H54 (cell line): ENCODE measurements around the gene BPI.
"Not testable (repeated sequence)": the region's sequence is repeated elsewhere in the genome, so short reads cannot be mapped to it uniquely, and the experiment has no call there.

ENCODE experiments used
- DNase-seq: peaks from one replicate; pipeline ENCODE4 v3.0.0; 2011; ENCODE audit warnings: low spot score, mixed read lengths; ENCODE audit not compliant: insufficient read length
- FAIRE-seq: peaks from 3 replicates; lab custom pipeline; 2011; peaks lifted over from hg19 to GRCh38; lab: Jason Lieb, UNC
- POLR2A ChIP-seq: IDR thresholded peaks from 2 replicates; pipeline ENCODE4 v1.6.1; 2011; ENCODE audit warnings: low read depth, mild to moderate bottlenecking, low read length

The BPI gene

DNA sequence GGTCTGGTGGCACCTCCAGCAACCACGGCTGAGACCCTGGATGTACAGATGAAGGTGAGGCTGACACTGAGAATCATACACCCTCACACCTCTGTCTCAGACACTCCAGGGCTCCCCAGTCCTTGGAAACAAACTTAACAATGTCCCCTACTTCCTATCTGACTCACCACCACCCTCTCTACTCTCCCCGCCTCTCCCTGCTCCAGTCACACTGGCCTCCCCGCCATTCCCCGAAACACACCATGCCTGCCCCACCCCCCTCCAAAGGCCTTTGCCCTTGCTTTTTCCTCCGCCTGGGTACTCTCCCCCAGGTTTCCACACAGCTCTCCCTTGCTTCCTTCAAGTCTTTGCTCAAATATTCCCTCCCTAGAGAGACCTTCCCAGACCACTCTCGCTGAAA lies 16.3 kb downstream of the BPI start:
- DNase-seq (no peak), FAIRE-seq (no peak)
- no peak for TF ChIP-seq POLR2A

DNA sequence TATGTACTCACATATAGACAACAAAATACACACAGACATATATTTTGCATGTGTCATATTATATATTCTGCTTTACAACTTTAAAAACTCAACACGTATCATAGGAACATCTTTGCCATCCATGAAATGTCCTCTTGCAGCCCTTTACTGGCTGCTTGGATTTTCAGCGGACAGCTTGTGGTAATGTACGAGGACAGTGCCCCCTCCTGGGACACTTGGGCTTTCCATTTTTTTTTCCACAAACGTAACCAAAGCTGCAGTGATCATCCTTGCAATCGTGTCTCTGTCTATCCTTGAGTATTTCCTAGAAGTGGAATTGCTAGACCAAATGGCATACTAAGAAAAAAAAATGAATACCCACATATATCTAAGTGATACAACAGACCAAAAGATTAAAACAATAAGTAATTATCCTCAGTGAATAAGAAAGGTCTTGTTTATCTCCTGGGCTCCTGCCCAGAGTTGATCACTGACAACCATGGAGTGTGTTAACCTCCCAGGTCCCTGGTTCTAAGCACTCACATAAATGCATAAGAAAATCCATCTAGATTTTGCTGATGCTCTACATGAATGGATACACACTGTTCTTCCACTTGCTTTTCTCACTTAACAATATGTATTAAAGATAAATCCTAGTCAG lies 18.1 kb downstream of the BPI start:
- TF ChIP-seq POLR2A = no peak
- DNase-seq (peak; percentile 38), FAIRE-seq (no peak)

DNA sequence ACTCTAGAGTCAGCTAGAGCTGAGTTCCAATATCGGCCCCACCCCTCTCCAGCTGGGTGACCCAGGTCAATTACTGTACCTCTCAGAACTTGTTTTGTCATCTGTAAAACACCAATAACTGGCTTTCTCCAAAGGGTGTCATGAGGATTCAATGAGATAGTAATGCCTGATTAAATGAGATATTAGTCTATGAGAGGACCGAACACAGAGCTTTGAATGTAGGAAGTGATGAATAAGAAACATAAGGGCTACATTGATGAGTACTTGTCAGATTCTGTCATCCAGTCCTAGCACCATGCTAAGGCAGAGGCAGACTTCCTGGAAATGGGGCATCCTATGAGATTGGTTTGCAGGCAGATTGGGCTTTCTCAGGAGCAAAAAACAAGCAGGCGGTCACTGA lies 20.2 kb downstream of the BPI start:
- no peak for TF ChIP-seq POLR2A

DNA sequence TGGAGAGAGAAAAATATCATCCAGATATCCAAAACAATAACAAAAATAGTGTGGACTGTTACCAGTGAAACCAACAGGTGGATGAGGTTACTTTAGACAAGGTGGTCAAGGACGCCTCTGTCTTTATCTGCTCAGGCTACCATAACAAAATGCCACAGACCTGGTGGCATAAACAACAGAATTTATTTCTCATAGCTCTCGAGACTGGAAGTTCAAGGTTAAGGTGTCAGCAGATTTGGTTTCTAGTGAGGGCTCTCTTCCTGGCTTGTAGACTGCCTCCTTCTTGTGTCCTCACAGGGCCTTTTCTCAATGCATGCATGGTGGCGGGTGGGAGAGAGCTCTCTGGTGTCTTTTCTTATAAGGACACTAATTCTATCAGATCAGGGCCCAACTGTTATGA lies 21.2 kb downstream of the BPI start:
- FAIRE-seq (no peak), DNase-seq (no peak)
- no peak for TF ChIP-seq POLR2A

More for the DNA sequence above, 20.2 kb downstream of the BPI start:
- DNase-seq (no peak), FAIRE-seq (no peak)

DNA sequence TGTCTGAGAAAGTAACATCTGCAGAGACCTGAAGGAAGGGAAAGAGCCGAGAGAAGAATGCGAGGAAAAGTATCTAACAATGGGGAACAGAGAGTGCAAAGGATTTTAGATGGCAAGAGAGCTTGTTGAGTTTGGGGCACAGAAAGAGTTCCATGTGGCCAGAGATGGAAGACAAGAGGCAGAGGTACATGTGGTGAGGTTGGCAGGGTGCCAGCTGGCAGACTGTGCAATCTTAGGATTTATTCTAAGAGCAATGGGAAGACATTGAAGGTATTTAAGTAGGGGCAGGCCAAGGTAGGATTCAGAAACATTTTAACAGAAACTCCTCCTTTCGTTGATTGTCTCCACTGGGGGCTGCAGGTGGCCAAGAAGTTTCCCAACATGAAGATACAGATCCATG lies 21.9 kb downstream of the BPI start:
- TF ChIP-seq POLR2A = no peak
- DNase-seq (no peak), FAIRE-seq (no peak)

DNA sequence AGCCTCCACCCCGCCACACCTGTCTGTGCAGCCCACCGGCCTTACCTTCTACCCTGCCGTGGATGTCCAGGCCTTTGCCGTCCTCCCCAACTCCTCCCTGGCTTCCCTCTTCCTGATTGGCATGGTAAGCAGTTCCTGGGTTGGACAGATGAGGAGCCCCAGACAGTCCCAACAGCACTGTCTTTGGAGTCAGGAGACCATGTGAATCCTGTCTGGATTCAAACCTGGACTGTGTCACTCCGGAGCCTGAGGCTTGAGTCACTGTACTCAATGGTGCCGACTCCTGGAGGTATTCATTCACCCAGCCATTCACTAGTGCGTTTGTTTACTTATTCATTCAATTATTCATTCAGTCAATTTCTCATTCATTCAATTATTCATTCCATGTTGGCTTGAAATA lies 22.4 kb downstream of the BPI start:
- TF ChIP-seq POLR2A = no peak
- FAIRE-seq = no peak
- no peak for DNase-seq

DNA sequence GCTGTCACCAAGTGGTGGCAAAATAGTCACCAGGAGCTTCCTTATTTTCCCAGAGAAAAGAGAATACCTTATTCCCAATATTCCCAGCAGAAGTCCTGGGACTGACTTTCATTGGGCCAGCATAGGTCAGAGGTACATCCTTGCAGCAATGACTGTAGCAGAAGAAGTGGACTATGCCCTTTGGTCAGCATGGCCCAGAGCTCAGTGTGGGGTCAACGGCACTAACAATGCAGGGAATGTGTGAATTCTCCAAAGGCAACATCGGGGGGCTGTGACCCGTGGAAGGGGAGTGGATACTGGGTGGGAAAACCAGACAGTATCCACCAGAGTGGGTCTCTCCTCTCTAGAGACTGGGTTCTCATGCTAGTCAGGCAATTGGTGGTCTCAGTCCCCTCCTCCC lies 26.7 kb downstream of the BPI start:
- DNase-seq = no peak
- no peak for TF ChIP-seq POLR2A
- no peak for FAIRE-seq

DNA sequence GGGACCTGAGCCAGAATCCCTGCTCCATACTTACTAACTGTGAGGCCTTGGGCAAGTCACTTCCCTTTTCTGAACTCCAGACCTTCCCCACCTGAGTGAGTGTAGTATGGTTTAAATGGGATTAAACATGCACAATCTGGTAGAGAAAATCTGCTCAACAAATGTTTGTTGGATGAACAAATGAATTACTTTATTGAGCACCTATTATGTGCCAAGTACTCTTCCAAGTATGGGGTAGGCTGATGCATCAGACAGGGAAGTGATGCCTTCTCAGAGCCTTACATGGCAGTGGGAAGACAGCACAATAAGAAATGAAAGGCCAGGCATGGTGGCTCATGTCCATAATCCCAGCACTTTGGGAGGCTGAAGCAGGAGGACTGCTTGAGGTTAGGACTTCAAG lies 27.3 kb downstream of the BPI start:
- DNase-seq (no peak), FAIRE-seq (no peak)
- no peak for TF ChIP-seq POLR2A

DNA sequence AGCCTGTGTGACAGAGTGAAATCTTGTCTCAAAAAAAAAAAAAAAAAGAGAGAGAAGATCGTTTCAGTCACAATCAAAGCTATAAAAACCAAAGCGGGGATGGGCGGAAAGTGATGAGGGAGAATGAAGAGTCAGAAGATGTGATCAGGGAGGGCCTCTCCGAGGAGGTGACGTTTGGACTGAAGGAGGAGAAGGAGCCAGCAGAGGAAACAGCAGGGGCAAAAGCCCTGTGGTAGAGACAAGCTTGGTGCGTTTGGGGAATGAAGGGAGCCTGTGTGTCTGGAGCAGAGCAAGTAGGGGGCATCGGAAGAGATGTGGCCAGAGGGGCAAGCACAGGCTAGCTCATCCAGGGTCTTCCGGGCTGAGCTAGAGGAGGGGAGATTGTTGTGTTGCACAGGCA lies 27.9 kb downstream of the BPI start:
- TF ChIP-seq POLR2A = no peak
- no peak for FAIRE-seq
- DNase-seq = no peak

DNA sequence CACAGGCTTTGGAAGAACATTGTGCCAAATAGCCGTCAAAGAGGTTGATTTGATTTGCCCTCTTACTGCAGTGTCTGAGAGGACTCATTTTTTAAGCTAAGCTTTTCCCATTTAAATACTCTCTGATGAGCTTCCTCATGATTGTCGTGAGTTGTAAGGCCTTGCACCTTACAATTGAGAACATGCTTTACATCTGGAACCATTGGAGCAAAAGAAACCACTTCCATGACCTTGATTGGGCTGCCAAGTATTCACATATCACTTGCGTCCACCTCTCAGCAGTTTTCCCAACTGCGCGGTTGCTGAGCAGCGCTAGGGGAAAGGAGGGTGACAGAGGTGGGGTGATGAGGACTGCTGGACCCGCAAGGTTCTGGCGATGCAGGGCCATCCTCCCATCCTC lies 30.1 kb downstream of the BPI start:
- TF ChIP-seq POLR2A = no peak
- no peak for FAIRE-seq

DNA sequence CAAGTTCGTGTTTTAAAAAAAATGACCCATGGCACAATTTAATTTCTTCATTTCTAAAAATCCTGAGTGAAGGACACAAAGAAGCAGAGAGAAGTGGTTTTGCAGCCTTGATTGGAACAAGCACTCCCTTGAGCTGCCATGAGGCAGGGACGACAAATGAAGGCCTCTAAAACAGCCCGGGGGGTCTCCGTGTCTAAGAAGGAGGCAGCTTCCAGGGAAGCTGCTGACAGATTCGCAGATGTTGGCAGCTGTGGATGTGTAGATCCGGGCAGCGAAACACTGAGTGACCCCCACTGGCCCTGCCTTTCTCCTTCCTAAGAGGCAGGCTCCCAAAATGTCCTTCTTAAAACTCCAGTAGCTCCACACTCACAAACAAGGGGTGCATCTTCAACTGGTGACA lies 32.8 kb downstream of the BPI start:
- FAIRE-seq (no peak), DNase-seq (no peak)
- TF ChIP-seq POLR2A = no peak

More for the DNA sequence above, 30.1 kb downstream of the BPI start:
- no peak for DNase-seq

DNA sequence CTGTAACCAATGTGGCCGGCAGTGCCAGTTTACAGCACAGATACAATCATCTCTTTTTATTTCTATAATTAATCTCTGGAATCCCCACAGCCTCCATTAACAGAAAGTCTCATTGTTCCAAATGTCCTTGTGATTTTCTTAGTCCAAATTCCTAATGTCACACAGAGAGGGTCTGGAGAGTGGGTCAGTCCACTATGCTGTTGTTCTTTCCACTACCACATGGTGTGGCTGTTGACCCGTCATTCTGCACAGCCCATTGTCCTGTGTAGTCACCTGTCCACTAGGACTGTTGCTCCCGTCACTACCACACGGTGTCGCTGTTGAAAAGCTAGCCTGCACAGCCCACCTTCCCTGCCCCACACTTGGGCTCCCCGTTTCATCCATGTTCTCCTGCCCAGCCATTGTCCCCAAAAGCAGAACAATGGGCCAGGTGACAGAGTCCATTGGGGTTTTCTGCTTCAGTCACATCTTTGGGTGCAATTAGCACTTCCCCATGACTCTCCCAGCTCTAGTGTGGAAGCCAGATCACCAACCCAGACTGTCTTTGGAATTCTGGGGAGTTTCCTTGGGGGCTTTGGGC lies 33.7 kb downstream of the BPI start:
- no peak for TF ChIP-seq POLR2A
- no peak for FAIRE-seq
- peak; percentile 47 for DNase-seq

DNA sequence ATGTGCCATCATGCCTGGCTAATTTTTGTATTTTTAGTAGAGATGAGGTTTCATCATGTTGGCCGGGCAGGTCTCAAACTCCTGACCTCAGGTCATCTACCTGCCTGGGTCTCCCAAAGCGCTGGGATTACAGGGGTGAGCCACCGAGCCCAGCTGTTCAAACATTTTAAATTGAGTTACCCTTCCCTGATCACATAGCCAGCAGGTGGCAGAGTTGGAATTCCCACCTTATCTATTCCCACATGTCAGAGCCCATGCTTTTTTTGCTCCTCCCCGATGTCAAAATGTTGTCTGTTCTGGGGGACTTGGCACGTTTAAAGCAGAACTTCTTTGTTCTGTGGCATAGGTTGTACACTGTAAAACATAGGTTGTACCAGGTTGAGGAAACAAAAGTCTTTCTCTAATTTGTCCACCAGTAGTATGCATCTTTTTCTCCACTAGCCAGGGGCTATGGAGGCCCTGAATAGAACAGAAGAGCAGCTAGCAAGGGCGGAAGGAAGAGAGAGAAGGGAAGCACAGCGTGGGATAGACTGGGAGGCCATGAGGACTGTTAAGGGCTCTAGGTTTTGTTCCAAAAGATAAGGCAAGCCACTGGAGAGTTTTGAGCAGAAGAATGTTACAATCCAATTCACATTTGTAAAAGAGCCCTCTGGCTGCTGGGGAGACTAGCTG lies 35.0 kb downstream of the BPI start:
- FAIRE-seq = no peak
- DNase-seq = no peak
- no peak for TF ChIP-seq POLR2A

DNA sequence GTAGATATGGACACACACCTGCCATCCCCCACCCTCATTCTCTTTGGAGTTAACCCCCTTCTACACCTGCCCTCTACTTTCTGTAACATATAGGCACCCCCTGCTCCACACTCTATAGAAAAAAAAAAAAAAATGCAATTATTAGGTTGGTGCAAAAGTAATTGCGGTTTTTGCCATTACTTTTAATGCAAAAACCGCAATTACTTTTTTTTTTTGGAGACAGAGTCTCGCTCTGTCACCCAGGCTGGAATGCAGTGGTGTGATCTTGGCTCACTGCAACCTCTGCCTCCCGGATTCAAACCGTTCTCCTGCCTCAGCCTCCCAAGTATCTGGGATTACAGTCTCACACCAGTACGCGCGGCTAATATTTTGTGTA lies 35.6 kb downstream of the BPI start:
- DNase-seq, FAIRE-seq: not testable (repeated sequence)

DNA sequence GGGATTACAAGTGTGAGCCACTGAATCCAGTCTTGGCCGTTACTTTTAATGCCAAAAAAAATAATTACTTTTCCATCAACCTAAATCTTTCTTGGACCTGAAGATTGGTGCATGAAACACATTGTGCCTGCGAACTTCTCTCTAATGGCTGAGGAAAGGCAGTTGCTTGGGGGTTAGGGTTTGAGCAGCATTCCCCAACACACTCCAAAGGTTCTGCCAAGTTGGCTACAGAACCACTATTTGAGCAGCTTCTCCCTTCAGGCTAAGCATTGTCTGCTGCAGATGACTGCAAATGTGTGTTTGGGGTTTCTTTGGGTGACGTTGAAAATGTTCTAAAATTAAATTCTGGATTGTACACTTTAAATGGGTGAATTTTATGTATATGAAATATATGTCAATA lies 36.0 kb downstream of the BPI start:
- no peak for TF ChIP-seq POLR2A
- no peak for FAIRE-seq
- DNase-seq = no peak
